GM19395 (cell line): ENCODE data around the gene LEMD2.
"Not testable (repeated sequence)": the region's sequence is repeated elsewhere in the genome, so short reads cannot be mapped to it uniquely, and the experiment has no call there.

Experiments used
- ATAC-seq: cut with Tn5 transposase; IDR thresholded peaks from one replicate; pipeline ENCODE4 v1.9.1; 2021; ENCODE audit warnings: mild to moderate bottlenecking, moderate library complexity; ENCODE audit not compliant: unreplicated experiment

LEMD2 gene

DNA sequence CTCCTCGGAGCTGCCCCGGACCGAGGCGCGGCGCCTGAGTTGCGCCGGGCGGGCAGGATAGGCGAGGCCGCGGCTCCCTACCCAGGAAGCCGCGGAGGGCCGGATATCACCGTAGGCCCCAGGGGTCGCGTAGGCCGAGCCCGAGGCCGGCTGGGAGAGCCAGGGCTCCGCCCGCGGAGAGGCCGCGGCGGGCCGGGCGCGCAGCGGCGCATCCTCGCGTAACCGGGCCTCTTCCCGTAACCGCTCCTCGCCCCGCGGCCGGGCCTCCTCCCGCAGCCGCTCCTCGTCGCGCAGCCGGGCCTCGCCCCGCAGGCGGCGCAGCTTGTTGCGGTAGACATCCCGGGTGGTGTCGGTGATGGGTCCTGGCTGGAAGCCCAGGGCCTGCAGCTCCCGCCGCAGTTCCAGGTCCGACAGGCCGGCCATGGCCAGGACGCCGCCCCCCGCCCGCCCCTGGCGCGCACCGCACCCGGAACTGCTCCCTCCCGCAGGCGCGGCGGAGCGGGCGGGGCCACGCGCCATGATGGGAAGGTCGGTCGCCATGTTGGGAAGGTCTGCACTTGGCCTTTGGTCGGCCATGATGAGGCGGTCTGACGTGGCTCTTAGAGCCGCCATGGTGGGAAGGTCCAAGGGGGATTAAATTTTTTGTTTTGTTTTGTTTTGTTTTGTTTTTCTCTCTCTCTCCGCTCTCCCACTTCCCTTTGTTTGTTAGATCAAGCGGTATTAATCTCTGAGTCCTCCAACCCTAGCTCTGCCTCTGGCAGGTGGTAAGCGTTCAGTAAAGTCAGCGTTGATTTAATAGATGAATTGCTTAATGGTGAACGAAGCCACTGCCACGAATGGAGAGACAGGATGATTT, at the start of gene LEMD2:
Gene LEMD2, minus strand, starts transcription at position 437 of the 856 bp plus-strand sequence. Its CDS starts 14 bp downstream, at position 423.
- ATAC-seq = peak; percentile 85

DNA sequence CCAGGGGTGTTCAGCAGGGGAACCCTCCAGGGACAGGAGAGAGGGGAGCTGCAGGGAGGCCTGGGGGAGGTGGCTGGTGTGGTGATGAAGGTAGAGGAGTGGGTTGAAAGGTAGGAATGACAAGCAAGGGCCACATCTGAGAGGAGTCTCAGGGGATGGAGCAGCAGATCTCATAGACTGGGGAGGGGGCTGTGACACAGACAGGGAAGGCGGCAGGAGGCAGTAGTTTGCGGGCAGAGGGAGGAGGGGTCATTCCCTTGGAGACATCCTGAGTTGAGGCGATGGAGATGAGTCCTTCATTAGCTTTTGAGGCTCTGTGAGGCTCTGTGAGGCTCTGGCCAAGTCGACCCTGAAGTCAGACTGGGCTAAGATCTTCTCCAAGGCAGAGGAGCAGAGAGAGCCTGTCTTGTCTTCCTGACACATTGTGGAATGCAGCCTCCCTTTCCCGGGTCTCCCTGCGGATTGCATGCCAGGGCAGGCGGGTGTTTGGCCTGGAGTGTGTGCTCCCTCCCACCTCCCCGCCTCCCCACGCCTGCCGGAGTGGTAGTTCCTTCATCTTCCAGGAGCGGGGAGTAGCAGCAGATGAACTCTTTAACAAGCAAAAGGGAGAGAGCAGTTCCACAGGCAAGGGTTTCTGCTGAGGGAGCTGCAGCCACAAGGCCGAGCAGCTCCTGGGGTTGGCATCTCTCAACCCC, 49.2 kb upstream of the LEMD2 start:
- no peak for ATAC-seq

DNA sequence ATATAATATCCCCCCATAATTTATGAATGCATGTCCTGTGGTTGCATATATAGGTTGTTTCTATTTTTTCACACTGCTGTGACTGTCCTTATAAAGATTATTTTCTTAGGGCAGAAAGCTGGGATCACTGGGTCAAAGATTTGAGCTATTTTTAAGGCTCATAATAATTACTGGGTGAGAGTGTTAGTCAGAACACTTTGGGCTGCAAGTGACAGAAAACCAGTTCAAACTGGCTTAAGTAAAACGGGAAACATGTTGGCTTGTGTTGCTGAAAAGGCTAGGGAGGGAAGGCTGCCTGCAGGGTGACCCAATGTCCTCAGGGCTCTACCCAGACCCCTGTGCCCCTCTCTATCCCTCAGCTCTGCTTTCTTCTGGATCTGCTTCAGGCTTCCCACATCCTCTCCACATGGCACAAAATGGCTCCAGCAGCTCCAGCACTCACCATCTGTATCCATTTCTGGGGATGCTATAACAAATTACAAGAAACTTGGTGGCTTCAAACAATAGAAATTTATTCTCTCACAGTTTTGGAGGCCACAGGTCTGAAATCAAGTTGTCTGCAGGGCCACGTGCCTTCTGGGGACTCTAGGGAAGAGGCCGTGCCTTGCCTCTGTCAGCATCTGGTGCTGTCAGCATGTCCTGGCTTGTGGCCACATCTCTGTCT, 48.0 kb upstream of the LEMD2 start:
- ATAC-seq = no peak

DNA sequence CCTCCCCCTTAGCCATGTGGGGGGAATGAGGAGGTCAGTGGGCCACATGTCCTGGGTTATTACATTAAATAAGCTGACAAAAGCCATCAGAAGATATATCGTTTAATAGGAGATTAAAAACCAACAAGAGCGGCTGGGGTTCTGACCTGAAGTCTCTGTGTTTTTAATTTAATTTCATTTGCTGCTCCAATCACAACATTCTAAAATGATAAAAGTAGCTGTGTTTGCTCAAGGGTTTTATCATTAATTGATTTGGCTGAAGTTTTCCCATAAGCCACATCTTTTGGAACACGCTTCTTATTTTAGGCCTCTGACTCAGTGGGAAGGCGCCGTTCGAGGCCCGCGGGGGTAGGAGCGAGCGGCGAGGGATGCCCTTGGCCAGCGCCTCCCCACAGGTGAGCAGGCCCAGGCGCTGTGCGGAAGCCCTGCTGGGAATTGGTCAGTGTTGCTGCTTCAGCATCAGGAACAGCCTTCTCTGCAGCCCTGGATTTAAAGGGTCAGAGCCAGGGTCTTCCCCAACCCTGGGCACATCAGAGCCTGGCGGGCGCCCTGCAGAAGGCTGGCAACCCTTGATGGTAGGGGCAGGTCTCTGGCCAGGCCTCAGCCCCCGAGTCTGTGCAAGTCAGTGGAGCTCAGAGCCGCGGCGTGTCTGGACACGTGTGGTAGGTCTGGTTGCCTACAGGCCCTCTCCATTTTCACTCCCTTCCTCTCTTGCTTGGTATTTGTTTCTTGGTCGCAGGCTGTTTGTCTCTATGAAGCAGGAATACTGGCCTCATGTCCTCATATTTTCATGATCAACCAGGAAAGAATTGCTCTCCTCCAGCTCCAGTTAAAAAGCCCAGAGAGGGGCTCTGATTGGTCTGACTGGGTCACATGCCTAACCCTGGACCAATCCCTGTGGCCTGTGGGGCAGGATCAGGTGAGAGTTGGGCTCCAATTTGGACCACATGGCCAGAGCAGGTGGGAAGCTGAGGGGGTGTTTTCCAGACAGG, 45.8 kb upstream of the LEMD2 start:
- no peak for ATAC-seq

DNA sequence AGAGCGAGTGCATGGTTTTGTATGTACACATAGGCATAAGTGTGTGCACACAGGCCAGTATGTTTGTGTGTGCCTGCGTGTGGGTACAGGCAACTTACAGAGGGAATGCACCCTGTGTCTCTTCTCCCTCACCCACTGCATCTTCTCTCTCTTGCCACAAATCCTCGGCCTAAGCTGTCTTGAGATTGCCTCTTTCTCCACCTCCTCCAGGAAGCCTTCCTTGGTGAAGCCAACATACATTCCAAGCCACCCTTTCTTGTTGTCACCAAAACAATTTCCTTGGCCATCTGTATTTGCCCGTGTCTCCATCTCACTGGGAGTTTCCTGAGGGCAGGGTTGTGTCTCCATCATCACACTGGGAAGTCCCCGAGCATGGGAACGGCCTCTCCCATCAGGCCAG, 44.7 kb upstream of the LEMD2 start:
- ATAC-seq = no peak

DNA sequence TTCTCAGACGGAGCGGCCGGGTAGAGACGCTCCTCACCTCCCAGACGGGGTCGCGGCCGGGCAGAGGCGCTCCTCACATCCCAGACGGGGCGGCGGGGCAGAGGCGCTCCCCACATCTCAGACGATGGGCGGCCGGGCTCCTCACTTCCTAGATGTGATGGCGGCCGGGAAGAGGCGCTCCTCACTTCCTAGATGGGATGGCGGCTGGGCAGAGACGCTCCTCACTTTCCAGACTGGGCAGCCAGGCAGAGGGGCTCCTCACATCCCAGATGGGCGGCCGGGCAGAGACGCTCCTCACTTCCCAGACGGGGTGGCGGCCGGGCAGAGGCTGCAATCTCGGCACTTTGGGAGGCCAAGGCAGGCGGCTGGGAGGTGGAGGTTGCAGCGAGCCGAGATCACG, 43.9 kb upstream of the LEMD2 start:
- ATAC-seq = not testable (repeated sequence)

DNA sequence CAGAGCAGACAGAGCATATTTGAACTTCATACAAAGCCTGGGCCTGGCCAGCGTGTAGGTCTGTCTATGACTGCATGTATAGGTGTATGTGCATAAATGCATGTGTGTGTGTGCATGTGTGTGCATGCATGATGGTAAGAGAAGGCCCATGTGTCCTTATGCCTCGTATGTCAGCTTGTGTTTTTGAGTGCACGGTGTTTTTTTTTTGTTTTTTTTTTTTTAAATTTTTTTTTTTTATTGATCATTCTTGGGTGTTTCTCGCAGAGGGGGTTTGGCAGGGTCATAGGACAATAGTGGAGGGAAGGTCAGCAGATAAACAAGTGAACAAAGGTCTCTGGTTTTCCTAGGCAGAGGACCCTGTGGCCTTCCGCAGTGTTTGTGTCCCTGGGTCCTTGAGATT, 42.8 kb upstream of the LEMD2 start:
- ATAC-seq = not testable (repeated sequence)

DNA sequence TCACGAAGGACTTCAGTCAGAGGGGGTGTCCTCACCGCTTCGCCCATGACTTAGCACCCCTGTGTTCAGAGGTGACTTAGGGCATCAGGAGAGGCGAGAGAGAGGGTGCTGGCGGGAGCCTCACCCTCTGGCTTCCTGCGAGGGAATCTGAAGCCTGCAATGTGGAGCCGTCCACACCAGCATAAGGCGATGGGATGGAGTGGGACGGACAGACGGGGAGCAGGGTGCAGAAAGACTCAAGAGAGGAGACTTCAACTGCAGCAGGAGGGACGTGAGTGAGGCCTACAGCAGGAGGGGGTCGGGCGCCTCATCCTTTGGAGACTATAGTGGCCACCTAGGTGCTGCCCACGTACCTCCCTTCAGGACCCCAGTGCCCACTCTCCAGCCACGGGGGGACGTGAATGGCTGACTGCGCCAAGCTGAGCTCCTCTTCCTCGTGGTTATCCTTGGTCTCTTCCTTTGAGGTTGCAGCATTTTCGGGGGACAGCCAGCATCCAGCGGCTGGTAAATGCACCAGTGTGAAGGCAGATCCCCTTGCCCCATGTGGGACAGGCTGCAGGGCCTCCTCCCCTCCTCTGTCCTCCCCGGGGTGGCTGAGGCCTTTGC, 41.8 kb upstream of the LEMD2 start:
- no peak for ATAC-seq

DNA sequence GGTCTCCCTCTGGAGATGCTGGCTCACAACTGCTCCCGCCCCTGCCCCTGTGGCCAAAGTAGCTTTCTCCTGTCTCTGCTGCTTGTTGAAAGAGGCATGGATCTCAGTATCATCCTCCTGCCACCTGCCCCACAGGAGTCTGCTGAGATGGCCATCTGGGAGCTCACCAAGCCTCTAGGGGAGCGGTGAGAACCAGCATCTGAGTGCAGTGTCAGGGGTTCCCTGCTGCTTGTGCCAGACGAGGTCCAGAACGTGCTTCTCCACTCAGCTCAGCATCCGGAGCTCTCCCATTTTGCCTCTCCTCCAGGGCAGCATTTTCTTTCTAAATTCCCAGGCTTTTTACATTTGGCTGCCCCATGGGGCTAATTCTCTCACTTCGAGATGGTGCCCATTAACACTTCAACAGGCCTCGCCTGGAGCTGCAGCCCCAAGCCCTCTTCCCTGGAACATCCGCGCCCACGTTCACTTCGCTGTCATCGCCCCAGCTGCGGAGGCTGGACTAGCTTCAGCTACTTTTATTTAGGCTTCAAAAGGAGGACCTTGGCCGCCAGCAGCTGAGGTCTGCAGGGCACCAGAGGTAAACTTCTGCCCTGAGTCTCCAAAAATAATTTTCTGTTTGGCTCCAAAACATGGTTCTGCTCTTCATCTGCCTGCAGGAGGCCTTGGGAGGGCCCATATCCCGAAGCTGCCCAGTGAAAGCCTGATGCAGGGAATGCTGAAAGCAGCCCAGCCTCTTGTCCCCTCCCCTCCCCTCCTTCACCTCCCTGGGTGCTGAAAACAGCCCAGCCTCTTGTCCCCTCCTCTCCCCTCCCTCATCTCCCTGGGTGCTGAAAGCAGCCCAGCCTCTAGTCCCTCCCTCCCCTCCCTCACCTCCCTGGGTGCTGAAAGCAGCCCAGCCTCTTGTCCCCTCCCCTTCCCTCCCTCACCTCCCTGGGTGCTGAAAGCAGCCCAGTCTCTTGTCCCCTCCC, 40.1 kb upstream of the LEMD2 start:
- no peak for ATAC-seq

DNA sequence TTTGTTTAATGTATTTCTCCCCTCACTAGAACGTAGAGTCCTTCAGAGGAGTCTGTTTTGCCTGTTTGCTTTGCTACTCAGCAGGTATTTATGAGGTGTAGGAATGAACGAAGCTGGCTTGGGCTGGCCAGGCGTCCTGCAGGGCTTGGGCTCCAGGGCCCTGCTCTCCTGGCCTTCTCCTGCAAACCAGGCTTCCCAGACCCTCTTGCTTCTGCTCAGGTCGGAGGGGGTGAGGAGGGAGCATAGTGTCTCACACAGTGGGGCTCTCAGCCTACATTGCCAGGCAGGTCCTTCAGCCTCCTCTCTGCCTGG, 39.5 kb upstream of the LEMD2 start:
- ATAC-seq = no peak

DNA sequence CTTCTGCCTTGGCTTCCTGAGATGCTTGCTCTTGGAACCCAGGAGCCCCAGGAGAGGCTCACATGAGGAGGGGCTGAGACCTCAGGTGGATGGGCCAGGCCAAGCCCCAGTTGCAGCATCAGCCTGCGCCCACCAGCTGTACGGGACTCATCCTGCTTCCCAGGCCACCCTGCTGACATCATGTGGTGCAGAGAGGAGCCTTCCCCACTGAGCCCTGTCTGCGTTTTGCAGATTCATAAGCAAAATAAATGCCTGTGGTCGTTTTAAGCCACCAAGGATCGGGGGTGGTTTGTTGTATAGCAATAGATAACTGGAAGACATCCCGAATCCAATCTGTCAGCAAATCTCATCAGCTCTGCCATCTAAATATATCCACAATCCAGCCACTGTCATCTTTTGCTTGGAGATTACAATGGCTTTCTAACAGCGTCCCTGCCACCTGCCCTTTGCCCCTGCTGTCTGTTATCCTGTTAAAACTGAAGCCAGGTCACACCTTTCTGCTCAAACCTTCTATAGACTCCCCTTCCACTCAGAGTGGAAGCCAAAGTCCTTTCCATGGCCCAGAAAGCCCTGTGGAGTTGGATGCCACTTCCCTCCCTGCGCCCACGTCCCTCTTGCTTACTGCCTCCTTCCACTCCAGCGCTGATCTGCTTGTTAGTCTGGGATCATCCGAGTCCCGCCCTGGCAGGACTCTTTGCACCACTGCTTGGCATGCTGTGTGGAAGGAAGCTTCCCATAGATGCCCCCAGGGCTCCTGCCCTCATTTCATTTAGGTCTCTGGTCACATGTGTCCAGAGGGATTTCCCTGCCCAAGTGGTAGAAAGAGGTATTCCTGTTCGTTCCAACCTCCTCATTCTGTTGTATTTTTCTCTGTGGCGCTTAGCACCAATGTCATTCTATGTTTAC, 38.9 kb upstream of the LEMD2 start:
- no peak for ATAC-seq

DNA sequence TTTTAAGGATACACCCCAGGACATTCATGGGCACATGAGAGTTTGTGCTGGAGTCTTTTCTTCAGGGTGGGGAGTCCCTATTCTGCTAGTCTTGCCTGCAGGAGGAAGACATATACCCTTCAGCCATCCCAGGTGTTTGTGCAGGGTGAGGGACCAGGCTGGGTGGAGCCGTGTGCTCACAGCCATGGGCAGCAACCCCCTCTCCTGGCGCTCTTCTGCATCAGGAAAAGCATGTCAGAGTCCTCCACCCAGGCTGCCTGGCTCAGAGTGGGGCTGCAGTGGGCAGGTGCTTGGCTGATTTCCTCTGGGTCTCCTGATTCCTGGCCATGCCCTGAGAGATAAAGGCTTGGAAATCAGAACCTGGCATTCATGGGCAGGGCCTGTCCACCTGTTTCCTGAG, 37.6 kb upstream of the LEMD2 start:
- ATAC-seq = no peak

DNA sequence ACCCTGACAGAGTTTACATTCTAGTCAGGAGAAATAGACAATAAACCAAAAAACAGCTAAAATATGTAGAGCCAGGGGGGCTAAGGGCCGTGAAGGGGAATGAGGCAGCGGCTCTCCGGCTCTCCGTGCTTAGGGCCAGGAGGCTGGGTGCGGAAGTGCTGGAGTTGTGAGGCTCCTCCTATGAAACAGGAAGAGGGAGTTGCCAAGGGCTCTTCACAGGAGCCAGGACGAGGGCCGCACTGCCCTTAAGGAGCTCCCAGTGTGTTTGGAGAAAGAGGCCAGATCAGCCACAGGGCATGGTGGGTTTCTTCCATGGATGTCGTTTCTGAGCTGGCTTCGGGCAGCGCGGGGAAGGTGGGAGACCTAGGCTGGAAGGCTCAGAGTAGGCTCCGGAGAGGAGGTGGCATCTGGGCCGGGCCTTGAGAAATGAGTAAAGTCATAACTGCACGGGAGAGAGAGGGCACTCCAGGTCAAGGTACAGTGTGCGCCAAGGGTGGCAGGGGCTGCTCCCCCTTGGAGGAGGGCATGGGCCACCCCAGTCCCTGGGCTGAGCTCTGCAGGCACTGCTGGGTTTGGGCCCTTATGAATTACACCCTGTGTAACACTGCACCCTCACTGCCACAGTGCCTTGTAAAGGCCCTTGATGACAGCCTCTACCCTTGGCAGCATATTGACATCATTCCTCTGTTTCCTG, 35.7 kb upstream of the LEMD2 start:
- no peak for ATAC-seq

DNA sequence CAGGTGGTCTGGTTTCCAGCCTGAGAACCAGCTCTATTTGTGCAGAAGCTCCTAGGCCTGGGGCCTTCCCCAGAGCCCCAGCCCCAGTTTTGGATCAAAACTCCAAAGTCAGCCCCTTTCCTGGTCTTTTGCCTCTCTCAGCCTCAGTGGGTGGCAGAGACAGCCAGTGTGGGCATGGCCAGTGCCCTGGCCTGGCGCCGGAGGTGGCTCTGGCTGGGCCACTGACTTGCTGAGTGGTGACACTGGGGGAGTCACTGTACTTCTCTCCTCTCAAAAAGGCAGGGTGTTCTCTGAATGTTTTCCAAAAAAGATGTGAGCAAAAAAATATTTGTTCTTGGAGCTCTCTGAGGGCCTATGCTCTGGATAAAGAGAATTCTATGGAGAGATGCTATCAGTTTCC, 34.9 kb upstream of the LEMD2 start:
- no peak for ATAC-seq

DNA sequence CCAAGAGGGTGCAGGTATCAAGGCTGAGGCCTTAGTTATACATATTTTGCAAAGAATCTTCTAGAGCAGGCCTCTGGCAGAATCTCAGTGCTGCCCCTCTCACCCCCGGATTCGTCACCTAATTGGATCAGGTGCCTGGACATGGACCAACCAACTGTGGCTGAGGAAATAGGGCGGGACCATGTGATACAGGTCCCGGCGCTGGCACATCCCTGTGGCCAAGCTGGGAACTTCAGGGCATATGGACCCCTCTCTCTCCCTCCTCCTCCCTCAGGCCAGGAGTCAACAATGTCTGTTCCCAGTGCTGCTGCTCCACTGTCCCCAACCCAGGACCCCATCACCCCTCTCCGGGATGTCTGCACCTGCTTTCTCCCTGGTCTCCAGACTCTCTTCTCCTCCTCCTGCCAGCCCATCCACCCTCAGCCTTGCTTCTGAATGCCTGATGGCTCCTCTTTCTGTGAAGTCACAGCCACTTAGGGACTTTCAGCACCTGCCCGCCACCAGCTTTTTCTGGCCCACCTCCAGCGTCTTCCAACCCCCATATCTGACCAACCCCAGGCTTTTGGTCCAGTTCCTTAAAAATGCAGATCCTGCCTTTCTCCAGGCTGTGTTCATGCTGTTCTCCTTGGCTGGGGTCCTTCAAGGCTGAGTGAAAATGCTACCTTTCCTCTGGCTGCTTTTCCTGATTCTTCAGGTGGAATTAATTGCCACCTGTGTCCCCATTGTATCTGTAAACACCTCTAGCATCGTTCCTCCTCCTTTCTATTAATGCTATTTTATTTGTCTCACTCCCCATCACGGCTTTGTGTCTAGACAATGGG, 33.9 kb upstream of the LEMD2 start:
- ATAC-seq = no peak

DNA sequence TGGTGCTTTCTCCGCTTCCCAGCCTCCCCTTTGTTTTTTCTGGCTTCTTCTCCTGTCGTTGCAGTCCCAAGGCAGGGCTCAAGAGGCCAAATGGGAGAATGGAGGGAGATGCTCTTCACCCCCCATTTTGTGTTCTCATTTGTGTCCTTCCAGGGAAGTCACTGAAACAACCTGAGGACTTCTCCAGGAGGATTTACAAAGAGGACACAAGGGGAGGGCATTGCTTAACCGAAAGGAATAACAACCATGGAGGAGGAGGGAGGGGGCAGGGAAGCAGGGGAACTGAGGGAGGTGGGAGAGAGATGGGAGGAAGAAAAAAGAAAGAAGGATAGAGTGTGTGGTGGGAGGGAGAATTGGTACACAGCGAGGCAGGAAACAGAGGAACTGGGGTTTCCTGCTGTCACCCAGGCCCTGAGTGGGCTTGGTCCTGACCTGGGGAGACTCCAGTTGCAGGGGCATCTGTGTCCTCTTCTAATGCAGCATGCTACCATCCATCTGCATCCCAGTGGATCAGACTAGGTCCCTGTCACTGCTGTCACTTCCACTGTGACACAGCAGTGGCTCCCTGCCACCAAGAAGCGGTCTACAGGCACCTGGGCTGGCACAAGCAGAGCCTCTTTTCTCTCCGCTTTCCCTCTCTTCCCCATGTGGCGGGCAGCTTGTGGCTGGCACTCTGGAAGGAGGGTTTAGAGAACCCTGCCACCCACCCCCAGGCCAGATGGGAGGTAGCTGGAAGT, 32.0 kb upstream of the LEMD2 start:
- ATAC-seq = no peak
